ENCODE data around the gene ERI3. TPM values are rescaled to one million over a fixed set of nuclear protein-coding genes. Genes with fewer than 3 reads are reported as not detected.

Gene ERI3
- total RNA-seq, 2 experiments from 2014 or later: 42.3 to 43.3 TPM

GRCh38 chr1:44315521-44315920, 39.5 kb downstream of the ERI3 start:
- Mint-ChIP-seq H3K4me1 (ENCODE audit: low read depth) (no peaks in the 10 kb centered on the region), H3K36me3 (ENCODE audit: low read depth) (peaks cover 30% of the 10 kb centered on the region), H3K27me3 (no peaks in the 10 kb centered on the region), H3K4me3 (no peak overlapping the region), H3K9me3 (no peaks in the 10 kb centered on the region), H3K27ac (no peak overlapping the region)
- ATAC-seq (no peak), DNase-seq (no peak)
- CTCF ChIA-PET: interaction anchor here (0.9 to 3.3 kb wide), 3 partner anchors 10 to 98 kb away, joined by 3 to 19 read pairs (median 5); no protein-coding TSS in a partner anchor
- POLR2A ChIA-PET: interaction anchor here (0.5 to 0.7 kb wide), 3 partner anchors 14 to 37 kb away, joined by 3 read pairs; no protein-coding TSS in a partner anchor
- intact Hi-C loops (cut with micrococcal nuclease): no loop called here
- TF ChIP-seq, protein P1, sequence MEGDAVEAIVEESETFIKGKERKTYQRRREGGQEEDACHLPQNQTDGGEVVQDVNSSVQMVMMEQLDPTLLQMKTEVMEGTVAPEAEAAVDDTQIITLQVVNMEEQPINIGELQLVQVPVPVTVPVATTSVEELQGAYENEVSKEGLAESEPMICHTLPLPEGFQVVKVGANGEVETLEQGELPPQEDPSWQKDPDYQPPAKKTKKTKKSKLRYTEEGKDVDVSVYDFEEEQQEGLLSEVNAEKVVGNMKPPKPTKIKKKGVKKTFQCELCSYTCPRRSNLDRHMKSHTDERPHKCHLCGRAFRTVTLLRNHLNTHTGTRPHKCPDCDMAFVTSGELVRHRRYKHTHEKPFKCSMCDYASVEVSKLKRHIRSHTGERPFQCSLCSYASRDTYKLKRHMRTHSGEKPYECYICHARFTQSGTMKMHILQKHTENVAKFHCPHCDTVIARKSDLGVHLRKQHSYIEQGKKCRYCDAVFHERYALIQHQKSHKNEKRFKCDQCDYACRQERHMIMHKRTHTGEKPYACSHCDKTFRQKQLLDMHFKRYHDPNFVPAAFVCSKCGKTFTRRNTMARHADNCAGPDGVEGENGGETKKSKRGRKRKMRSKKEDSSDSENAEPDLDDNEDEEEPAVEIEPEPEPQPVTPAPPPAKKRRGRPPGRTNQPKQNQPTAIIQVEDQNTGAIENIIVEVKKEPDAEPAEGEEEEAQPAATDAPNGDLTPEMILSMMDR (IDR thresholded peaks at IDR 0.05): no peak

- ATAC-seq (no peak), DNase-seq (no peak)
- TF ChIP-seq, protein P1 (IDR thresholded peaks at IDR 0.05): no peak
- no peaks in the 10 kb centered on the region for H3K9me3 Mint-ChIP-seq
- no peaks in the 10 kb centered on the region for H3K27me3 Mint-ChIP-seq
- POLR2A ChIA-PET: interaction anchor here (0.8 kb wide), 1 partner anchor 101 kb away, joined by 3 read pairs; the partner anchor contains the start of gene DMAP1
- CTCF ChIA-PET: interaction anchor here (1.4 to 3.3 kb wide), 2 partner anchors 13 to 97 kb away, joined by 4 to 19 read pairs; no protein-coding TSS in a partner anchor
- no peak overlapping the region for H3K4me3 Mint-ChIP-seq
- intact Hi-C loops (cut with micrococcal nuclease): no loop called here
- peaks cover 32% of the 10 kb centered on the region for H3K36me3 Mint-ChIP-seq (ENCODE audit: low read depth)
- H3K4me1 Mint-ChIP-seq (ENCODE audit: low read depth): no peaks in the 10 kb centered on the region
- H3K27ac Mint-ChIP-seq: no peak overlapping the region
Observed at GRCh38 chr1:44314452-44314851, 40.6 kb downstream of the ERI3 start.

GRCh38 chr1:44313265-44313918, 41.7 kb downstream of the ERI3 start:
- intact Hi-C loops (cut with micrococcal nuclease): no loop called here
- no peak overlapping the region for H3K4me3 Mint-ChIP-seq
- no peaks in the 10 kb centered on the region for H3K9me3 Mint-ChIP-seq
- ChIA-PET CTCF (interaction anchor here (1.4 kb wide), 2 partner anchors 14 to 96 kb away, joined by 3 to 4 read pairs; no protein-coding TSS in a partner anchor), POLR2A (interaction anchor here (0.6 kb wide), 1 partner anchor 154 kb away, joined by 3 read pairs; no protein-coding TSS in a partner anchor)
- ATAC-seq (no peak), DNase-seq (no peak)
- H3K36me3 Mint-ChIP-seq (ENCODE audit: low read depth): peaks cover 25% of the 10 kb centered on the region
- TF ChIP-seq, protein P1 (IDR thresholded peaks at IDR 0.05): no peak
- H3K4me1 Mint-ChIP-seq (ENCODE audit: low read depth): no peaks in the 10 kb centered on the region
- H3K27me3 Mint-ChIP-seq: no peaks in the 10 kb centered on the region
- H3K27ac Mint-ChIP-seq: no peak overlapping the region

GRCh38 chr1:44312399-44313196, 42.5 kb downstream of the ERI3 start:
- Mint-ChIP-seq H3K27me3 (no peaks in the 10 kb centered on the region), H3K36me3 (ENCODE audit: low read depth) (peaks cover 24% of the 10 kb centered on the region), H3K4me1 (ENCODE audit: low read depth) (peaks cover 2% of the 10 kb centered on the region), H3K4me3 (no peak overlapping the region), H3K27ac (no peak overlapping the region), H3K9me3 (no peaks in the 10 kb centered on the region)
- POLR2A ChIA-PET: no interaction called here
- DNase-seq: no peak
- intact Hi-C loops (cut with micrococcal nuclease): no loop called here
- CTCF ChIA-PET: interaction anchor here (1.4 kb wide), 1 partner anchor 95 kb away, joined by 3 read pairs; no protein-coding TSS in a partner anchor
- TF ChIP-seq, protein P1 (IDR thresholded peaks at IDR 0.05): no peak
- ATAC-seq: no peak
